ENCODE data around the gene TRDMT1.

Gene TRDMT1

GRCh38 chr10:17229967-17230682 is 28.7 kb upstream of the TRDMT1 start:
- DNase-seq = peak; percentile 42

GRCh38 chr10:17229717-17229966 is 28.2 kb upstream of the TRDMT1 start:
- DNase-seq = no peak

DNA sequence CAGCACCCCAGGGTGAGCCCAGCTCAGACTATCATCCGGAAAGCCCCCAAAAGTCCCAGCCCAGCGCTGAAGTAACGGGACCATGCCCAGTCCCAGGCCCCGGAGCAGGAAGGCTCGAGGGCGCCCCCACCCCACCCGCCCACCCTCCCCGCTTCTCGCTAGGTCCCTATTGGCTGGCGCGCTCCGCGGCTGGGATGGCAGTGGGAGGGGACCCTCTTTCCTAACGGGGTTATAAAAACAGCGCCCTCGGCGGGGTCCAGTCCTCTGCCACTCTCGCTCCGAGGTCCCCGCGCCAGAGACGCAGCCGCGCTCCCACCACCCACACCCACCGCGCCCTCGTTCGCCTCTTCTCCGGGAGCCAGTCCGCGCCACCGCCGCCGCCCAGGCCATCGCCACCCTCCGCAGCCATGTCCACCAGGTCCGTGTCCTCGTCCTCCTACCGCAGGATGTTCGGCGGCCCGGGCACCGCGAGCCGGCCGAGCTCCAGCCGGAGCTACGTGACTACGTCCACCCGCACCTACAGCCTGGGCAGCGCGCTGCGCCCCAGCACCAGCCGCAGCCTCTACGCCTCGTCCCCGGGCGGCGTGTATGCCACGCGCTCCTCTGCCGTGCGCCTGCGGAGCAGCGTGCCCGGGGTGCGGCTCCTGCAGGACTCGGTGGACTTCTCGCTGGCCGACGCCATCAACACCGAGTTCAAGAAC is 27.7 kb upstream of the TRDMT1 start:
- DNase-seq = no peak

DNA sequence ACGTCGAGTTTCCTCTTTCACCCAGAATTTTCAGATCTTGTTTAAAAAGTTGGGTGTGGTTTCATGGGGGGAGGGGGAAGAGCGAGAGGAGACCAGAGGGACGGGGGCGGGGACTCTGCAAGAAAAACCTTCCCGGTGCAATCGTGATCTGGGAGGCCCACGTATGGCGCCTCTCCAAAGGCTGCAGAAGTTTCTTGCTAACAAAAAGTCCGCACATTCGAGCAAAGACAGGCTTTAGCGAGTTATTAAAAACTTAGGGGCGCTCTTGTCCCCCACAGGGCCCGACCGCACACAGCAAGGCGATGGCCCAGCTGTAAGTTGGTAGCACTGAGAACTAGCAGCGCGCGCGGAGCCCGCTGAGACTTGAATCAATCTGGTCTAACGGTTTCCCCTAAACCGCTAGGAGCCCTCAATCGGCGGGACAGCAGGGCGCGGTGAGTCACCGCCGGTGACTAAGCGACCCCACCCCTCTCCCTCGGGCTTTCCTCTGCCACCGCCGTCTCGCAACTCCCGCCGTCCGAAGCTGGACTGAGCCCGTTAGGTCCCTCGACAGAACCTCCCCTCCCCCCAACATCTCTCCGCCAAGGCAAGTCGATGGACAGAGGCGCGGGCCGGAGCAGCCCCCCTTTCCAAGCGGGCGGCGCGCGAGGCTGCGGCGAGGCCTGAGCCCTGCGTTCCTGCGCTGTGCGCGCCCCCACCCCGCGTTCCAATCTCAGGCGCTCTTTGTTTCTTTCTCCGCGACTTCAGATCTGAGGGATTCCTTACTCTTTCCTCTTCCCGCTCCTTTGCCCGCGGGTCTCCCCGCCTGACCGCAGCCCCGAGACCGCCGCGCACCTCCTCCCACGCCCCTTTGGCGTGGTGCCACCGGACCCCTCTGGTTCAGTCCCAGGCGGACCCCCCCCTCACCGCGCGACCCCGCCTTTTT is 26.9 kb upstream of the TRDMT1 start, which contains the start of gene VIM:
VIM (plus strand) TSS at position 151 of the 925 bp plus-strand sequence. CDS start 1,182 bp downstream, outside the sequence.
- DNase-seq = no peak

- no peak for DNase-seq
Measured at GRCh38 chr10:17227367-17228090, 26.1 kb upstream of the TRDMT1 start.

DNA sequence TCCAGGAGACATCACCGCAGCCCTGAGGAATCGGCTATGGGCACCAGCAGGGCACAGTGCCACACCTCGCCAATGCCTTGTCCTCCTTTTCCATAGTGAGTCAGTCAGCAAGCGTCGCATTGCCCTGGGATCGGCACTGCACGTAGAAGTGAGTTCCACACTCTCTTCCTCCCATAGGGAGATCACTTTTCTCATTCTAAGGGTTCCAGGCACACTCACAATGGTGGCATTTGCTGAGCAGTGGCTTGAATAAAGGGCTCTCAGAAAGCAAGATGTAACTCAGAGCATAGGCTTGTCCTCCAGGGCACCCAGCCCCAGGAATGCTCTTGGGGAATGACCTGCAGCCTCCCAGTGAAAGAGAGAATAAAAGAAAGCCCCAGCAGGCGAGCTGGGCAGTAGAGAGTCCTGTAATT is 25.4 kb upstream of the TRDMT1 start:
- no peak for DNase-seq

DNA sequence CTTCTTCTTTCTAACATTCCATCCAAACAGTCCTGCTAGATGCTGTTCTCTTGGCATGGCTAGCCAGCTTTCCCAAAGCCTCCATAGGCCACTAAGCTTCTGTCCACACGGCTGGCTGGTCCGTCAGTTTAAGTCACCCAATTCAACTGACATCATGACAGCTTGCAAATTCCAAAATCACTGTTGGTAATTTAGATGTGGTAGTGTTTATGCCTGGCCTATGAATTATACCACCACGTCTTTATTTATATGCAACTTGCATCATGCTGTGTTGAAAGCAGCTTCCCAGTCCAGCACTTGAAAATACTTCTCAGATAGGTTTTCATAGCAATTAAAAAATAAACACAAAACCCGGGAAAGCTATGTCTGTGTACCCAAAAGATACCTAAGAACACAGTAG is 24.3 kb upstream of the TRDMT1 start:
- no peak for DNase-seq

- no peak for DNase-seq
Measured at GRCh38 chr10:17222329-17222728, 20.9 kb upstream of the TRDMT1 start.

DNA sequence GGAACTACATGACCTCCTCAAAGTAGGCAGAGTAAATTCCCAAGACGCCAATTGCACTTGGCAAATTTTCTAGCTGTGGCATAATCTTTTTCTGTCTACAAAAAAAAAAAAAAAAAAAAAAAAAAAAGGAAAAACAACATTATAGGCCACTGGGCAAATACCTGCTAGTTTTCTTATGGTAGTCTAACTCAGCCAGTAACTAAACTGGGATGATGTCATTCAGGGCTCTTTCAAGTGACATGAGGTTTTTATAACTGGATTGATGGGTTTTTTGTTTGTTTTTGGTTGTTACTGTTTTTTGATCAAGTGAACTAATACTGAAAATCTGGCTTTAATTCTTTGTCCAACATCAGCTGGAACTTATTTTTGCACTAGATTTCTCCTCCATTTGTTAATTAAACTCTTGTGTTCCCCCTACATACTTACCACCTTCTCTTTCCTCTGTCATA is 19.2 kb upstream of the TRDMT1 start:
- no peak for DNase-seq

GRCh38 chr10:17219024-17219423 is 17.6 kb upstream of the TRDMT1 start:
- no peak for DNase-seq

GRCh38 chr10:17217631-17218232 is 16.3 kb upstream of the TRDMT1 start:
- no peak for DNase-seq

DNA sequence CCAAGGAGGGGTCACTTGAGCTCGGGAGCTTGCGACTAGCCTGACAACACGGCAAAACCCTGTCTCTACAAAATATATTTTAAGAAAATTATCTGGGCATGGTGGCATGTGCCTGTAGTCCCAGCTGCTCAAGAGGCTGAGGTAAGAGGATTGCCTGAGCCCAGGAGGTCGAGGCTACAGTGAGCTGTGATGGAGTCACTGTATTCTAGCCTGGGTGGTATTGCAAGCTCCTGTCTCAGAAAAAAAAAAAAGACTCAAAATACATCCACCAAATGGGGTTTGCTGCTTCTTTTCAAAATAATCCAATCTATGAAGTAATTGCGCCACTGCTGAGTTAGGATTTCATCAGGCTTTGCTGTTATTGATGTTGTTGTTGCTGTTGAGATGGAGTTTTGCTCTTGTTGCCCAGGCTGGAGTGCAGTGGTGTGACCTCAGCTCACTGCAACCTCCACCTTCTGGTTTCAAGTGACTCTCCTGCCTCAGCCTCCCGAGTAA is 15.5 kb upstream of the TRDMT1 start:
- DNase-seq = no peak

DNA sequence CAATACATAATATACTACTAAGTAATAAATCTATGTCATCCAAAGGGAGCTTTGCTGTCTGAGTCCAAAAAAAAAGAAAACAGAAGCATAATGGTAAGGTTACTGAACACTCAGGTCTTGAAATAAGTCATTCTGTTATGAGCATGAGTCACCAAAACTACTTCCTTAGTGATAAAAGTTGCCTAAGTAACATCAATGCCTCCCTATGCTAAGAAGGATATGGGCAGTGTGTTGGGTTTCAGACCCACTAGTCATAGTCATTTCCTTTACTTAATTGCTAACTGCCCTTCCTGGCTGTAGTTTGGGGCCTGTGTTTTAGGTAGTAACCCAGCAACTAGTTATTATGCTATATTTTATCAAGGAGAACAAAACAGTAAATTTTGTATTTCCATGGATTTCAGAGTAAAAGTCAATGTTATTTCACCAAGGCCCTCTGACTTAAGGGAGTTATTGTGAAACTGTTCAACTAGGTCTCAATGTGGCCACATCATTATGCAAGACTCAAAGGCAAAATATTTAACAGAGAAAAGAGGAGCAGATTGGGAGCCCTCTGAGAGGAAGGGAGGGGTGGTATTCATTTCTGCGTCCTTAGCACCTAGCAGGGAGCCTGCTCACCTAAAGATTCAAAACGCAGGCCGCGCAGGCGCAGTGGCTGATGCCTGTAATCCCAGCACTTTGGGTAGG is 14.9 kb upstream of the TRDMT1 start:
- DNase-seq = no peak

DNA sequence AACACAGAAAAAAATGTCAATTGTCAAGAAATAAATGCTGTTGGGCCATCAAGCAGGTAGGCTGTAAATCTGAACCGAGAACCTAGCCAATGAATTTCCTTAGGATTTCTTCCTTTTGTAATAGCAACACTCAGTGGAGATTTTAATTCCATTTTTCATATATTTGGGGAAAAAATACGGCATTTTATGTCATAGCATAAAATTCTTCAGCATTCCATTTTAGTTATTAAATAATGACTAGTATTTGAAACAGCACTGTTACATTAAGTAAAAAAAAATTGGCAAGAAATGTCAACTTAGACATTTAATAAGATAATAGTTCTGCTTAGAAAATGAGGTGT is 14.3 kb upstream of the TRDMT1 start:
- DNase-seq = no peak

DNA sequence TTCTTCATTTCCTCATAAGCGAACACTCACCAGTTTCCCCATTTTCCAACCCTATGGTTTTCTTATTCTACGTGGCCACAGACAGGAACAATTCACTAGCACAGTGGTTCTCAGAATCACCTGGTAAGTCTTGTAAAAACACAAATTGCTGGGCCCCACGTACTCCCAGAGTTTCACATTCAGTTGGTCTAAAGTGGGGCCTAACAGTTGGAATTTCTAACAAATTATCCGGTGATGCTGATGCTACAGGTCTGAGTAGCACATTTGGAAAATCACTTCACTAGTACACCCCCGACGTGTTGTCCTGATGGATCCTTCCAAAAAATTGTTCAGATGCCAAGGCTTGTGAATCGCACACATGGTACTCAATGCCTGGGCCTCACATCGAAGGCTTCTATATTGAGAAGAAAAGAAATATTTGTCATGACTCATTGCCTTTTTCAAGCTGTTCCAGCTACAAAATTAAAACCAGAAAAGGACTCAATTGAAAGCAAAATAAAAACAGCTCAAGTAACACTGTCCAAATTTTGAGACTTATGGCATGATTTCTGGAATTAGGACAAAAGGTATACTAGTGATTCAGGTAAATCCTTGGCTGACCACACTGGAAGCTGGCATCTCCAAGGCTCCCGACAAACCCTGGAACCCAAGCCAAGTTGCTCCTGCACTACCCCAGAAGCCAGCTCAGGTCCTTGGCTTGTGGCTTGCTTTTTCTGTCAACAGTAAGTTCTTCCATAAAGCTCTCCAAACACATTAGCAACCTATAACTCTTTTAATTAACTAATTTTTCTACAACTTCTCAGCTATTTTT is 13.7 kb upstream of the TRDMT1 start:
- no peak for DNase-seq

DNA sequence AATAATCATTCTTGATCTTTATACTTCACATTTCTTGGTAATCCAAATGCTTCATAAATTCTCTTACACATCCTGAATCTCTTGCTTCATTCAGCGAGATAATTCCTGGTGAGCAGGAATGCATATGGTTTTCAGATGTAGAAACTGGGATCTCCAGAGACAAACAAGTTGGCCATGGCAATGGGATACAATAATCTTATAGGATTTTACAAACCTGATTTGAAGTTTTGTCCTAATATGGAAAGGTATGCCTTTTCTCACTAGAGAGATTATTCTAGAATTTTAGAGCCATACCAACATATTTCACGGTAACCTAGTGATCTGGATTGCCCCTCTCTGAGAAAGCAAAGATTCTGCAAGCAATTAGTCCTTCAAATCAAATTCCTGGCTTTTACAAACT is 13.1 kb upstream of the TRDMT1 start:
- no peak for DNase-seq

- DNase-seq = no peak
Measured at GRCh38 chr10:17213646-17214349, 12.3 kb upstream of the TRDMT1 start.

- DNase-seq = no peak
Measured at GRCh38 chr10:17212802-17213221, 11.3 kb upstream of the TRDMT1 start.

GRCh38 chr10:17210361-17210760 is 8.9 kb upstream of the TRDMT1 start:
- DNase-seq = no peak

DNA sequence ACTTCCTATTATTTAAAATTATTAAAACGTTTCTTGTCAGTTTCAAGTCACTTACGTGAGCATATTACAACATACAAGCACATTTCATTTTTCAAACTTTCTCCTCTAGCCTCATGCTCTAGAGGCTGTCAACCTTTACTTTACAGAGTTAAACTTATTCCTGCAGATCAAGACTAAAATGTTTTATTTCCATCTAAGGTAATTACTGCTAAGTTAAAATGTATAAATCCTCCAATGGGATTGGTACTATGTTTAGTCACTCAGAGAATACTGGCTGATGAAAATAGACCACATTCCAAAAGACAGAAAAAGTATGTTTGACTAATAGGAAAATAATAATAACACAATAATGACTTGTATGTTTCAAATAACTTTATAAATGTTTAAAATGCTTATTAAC is 8.4 kb upstream of the TRDMT1 start:
- DNase-seq = no peak

Measured in NCI-H748 treated with DMSO at 0.1 percent for 48 hours (cell line).